NB4 (cell line): ENCODE results near the gene CCDC27.

Experiments used
- DNase-seq: peaks from one replicate; pipeline ENCODE4 v3.0.0; 2010; ENCODE audit warnings: low read depth
- H3K4me3 ChIP-seq: one replicate; pipeline ENCODE4 v1.5.1; 2011; ENCODE audit warnings: mild to moderate bottlenecking, low read depth, low read length, moderate library complexity
- MYC ChIP-seq: IDR thresholded peaks from 2 replicates; pipeline ENCODE4 v1.6.1; 2011; ENCODE audit warnings: low read depth, low read length
- POLR2A ChIP-seq: IDR thresholded peaks from 2 replicates; pipeline ENCODE4 v1.6.1; 2011; ENCODE audit warnings: mild to moderate bottlenecking; ENCODE audit not compliant: insufficient read length; ENCODE audit errors: extremely low read depth
- TF ChIP-seq, protein P1 (sequence below): IDR thresholded peaks from 2 replicates; pipeline ENCODE4 v1.6.1; 2011; ENCODE audit warnings: low read depth, low read length
- TF ChIP-seq, protein P2 (sequence below): IDR thresholded peaks from one replicate; pipeline ENCODE4 v1.5.1; 2012; ENCODE audit warnings: low read depth, low read length

CCDC27 gene

DNA sequence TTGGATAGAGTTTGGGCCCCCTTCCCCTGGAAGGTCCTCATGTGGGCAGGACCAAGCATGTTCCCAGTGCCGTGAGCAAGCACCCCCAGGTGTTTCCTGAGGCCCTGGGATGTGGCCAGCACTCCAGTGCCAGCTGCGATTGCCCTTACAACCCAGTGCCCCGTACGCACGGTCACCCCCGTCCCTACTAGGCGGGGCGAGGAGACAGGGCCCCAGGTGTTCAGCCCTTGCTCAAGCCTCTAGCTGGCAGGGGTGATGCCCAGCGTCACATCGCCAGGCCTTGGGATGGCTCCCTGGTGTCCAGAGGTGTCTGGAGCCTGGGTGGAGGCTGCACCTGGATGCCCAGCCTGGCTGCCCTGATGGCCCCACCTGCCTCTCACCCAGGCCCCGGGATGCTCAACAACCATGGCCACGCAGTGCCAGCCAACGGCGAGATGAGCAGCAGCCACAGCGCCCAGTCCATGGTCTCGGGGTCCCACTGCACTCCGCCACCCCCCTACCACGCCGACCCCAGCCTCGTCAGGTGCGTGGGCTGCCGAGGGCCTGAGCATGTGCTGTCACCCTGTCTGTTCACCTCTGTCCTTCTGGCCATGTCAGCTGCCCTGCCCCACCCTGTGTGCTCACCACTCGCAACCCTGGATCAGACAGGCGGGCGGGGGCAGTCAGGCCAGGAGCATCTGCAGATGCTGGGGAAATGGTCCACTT lies 21.6 kb upstream of the CCDC27 start:
- TF ChIP-seq, protein P1, sequence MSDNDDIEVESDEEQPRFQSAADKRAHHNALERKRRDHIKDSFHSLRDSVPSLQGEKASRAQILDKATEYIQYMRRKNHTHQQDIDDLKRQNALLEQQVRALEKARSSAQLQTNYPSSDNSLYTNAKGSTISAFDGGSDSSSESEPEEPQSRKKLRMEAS: no peak
- TF ChIP-seq POLR2A: no peak
- no peak for DNase-seq
- no peak overlapping the region for H3K4me3 ChIP-seq

DNA sequence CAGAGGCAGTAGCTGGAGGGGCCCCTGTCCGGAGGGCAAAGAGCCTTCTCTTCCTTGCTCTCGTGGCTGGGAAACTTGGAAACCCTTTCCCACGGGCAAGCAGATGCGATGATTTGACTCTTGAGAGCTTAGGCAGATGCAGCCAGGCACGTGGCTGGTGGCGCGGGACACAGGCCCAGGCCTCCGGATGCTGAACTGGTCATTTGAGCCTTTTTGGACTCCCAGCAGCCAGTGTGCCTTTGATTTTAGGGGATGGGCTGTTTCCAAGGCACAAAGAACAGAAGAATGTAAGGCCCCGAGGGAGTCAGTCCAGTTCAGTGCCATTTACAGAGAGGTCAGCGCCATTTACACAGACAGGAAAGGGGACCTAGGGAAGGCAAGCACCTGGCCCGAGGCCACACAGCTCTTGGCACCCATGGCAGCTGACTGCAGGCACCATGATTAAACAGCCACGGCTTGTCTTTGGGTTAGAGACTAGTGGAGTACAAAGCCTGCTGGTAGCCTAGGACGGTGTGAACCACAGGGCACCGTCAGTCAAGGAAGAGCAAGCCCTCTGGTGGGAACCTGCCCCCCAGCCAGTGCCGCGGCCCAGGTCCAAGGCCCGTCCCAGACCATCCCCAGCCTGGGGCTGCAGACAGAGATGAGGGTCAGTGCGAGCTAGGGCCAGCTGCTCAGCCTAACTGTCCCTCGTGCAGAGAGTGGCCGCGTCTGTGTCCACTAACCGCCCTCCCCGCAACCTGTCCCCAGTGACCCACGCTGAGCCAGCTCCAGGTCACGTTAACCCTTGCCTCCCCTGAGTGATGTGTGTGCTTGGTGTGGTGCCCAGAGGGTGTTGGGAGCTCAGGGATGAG lies 20.4 kb upstream of the CCDC27 start:
- no peak overlapping the region for H3K4me3 ChIP-seq
- DNase-seq: no peak
- TF ChIP-seq, protein P1: no peak
- TF ChIP-seq, protein P2, sequence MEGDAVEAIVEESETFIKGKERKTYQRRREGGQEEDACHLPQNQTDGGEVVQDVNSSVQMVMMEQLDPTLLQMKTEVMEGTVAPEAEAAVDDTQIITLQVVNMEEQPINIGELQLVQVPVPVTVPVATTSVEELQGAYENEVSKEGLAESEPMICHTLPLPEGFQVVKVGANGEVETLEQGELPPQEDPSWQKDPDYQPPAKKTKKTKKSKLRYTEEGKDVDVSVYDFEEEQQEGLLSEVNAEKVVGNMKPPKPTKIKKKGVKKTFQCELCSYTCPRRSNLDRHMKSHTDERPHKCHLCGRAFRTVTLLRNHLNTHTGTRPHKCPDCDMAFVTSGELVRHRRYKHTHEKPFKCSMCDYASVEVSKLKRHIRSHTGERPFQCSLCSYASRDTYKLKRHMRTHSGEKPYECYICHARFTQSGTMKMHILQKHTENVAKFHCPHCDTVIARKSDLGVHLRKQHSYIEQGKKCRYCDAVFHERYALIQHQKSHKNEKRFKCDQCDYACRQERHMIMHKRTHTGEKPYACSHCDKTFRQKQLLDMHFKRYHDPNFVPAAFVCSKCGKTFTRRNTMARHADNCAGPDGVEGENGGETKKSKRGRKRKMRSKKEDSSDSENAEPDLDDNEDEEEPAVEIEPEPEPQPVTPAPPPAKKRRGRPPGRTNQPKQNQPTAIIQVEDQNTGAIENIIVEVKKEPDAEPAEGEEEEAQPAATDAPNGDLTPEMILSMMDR: no peak
- TF ChIP-seq MYC: no peak
- TF ChIP-seq POLR2A: no peak

DNA sequence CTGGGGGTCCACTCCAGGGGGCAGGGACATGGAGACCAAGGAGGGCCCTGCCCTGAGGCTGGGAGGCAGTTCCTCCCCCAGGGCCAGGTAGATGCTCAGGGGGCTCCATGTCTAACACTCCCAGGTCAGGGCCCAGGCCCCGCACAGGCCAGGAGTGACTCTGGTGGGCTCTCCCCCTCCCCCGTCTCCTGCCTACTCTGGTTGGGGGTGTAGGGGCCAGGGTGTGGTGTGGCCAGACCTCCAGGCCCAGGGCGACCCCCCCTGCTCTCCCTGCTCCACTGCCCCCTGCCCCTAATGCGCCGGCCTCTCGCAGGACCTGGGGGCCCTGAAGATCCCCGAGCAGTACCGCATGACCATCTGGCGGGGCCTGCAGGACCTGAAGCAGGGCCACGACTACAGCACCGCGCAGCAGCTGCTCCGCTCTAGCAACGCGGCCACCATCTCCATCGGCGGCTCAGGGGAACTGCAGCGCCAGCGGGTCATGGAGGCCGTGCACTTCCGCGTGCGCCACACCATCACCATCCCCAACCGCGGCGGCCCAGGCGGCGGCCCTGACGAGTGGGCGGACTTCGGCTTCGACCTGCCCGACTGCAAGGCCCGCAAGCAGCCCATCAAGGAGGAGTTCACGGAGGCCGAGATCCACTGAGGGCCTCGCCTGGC lies 19.7 kb upstream of the CCDC27 start:
- TF ChIP-seq, protein P2: no peak
- TF ChIP-seq, protein P1: no peak
- TF ChIP-seq POLR2A (no peak), MYC (no peak)
- no peak overlapping the region for H3K4me3 ChIP-seq
- DNase-seq: no peak

DNA sequence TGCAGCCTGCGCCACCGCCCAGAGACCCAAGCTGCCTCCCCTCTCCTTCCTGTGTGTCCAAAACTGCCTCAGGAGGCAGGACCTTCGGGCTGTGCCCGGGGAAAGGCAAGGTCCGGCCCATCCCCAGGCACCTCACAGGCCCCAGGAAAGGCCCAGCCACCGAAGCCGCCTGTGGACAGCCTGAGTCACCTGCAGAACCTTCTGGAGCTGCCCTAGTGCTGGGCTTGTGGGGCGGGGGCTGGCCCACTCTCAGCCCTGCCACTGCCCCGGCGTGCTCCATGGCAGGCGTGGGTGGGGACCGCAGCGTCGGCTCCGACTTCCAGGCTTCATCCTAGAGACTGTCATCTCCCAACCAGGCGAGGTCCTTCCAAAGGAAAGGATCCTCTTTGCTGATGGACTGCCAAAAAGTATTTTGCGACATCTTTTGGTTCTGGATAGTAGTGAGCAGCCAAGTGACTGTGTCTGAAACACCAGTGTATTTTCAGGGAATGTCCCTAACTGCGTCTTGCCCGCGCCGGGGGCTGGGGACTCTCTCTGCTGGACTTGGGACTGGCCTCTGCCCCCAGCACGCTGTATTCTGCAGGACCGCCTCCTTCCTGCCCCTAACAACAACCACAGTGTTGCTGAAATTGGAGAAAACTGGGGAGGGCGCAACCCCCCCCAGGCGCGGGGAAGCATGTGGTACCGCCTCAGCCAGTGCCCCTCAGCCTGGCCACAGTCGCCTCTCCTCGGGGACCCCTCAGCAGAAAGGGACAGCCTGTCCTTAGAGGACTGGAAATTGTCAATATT lies 19.0 kb upstream of the CCDC27 start:
- DNase-seq: no peak
- TF ChIP-seq MYC (no peak), POLR2A (no peak)
- TF ChIP-seq, protein P1: no peak
- TF ChIP-seq, protein P2: no peak
- no peak overlapping the region for H3K4me3 ChIP-seq

DNA sequence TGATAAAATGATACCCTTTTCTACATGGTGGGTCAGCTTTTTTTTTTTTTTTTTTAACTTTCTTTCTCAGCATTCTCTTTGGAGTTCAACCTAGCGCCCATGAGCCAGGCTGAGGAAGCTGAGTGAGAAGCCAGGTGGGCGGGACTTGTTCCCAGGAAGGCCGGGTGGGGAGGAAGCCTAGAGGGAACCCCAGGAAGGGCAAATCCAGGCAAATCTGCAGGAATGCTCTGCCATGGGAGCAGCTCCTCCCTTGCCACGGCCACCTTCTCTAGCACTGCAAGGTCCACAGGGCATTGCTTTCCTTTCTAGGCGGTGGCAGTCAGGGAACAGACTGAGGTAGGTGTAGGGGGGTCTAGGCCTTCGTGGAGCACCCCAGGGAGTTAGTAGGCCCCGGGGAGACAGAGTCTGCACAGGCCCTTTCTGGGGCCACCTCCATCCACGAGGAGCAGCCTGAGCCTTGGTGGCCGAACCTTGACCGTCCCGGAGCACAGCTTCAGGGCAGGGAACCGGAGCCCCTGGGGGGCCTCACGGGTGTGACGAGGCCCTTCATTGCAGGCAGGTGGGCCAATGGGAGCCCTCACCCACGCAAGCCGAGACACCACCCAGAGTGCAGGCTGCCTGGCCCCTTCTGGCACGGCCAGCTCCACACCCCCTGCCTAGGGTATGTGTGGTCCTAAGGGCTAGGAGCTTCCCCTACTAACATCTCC lies 18.2 kb upstream of the CCDC27 start:
- TF ChIP-seq, protein P1: no peak
- TF ChIP-seq, protein P2: no peak
- no peak for TF ChIP-seq POLR2A
- no peak for TF ChIP-seq MYC
- no peak overlapping the region for H3K4me3 ChIP-seq
- DNase-seq: no peak
